NCI-H1105 (cell line): Measurements from ENCODE around the gene HIVEP3.

Experiments
- DNase-seq: peaks from one replicate; lab custom pipeline; 2025; lab: John Stamatoyannopoulos, UW

The HIVEP3 gene

DNA sequence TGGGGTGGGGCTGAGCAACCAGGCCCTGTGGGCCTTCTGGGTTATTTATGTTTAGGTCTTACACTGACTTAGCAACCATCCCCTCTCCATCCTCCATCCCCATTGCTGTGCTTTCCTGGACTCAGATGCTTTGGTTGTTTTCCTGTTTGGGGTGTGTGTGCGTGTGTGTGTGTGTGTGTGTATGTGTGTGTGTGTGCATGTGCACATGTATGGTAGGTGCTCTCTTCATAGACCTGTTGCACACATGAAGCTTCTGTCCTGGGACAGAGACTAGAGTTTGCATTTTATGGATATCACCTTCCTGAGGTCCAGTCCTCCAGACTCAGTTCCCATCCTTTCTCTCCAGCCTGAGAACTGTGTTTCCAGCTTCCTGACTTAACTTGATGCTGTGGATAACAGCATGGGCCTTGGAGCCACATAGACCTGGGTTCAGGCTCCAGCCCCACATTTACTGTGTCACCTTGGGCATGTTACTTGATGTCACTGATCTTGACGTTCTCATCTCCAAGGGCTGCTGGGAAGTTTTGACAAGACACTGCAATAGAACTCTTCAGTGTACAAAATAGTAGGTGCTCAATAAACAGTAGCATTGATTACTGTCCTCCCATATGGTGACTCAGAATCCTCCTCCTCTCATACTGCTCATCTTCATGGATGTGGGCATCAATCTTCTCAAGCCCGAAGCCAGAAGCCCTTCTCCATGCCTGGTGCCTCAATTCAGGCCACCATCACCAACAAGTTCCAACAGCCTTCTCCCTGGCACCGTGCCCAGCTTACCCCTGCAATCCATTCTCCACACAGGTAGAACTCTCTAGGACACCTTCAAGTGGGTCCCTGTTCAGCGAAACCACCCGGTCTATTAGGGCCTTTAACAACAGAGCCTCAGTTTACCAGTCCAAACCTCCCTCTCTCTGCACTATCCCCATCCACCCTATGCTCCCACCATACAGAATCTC lies 252.5 kb downstream of the HIVEP3 start:
- no peak for DNase-seq

DNA sequence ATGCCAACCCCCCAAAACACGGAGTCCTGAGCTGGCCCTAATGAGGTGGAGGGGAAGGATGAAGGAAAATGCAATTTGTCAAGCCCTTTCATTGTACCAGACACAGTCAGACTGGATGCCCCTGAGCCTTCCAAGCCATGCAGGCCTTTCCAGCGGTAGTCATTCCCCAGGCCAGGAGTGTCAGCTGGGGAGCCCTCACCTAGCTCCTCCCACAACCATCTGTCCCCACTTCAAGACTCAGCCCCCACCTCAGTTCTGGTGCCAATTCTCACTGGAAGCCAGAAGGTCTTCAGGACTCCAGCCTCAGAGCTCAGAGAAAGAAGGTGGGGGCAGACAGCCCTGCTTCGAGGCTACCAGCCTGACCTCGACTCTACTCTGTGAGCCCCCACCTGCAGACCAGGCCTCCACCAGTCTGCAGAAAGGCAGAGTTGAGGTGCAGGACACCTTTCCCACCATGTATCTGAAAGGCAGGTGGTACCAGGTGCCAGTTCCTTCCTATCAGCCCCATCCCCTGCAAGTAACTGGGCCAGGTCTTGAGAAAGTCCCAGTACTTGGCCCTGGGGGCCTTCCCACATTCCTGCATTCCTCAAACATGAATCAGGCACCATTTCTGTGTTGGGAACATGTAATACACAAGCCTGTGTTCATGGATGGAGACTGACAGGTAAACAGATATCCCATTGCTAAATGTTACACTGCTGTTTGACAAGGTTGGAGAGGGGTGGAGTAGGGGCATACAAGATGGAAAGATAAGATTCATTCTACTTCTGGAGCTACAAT lies 253.7 kb downstream of the HIVEP3 start:
- DNase-seq, result no peak

DNA sequence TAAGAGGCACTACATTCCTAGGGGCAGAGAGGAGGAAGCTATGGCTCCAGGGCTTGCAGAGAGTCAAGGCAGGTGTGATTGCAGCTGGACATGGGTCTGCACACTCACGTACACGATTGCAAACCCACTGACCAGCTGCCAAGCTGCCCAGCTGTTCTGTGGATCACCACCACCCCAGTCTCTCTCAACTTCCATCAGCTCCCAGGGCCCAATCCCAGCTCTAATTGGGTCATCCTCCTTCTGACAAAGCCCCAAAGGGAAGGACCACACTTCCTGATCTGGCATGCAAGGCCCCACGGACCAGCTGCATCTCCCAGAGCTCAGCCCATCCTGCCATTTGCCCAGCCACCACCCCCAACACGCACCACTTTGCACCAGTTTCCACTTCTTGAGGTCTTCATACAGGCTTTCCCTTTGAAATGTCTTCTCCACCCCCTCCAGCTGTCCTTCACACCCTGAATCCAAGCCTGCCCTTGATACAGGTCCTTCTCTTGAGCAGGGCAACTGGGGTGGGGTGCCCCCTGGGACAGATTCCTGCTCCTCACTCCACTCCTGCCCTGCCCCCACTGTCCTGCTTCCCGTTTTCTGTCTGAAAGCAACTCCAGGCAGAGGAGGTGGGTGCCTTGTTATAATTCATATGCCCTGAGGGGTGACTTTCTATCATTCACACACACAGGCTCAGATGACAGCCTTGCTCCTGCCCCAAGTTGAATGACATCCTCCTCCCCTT lies 254.9 kb downstream of the HIVEP3 start:
- no peak for DNase-seq

DNA sequence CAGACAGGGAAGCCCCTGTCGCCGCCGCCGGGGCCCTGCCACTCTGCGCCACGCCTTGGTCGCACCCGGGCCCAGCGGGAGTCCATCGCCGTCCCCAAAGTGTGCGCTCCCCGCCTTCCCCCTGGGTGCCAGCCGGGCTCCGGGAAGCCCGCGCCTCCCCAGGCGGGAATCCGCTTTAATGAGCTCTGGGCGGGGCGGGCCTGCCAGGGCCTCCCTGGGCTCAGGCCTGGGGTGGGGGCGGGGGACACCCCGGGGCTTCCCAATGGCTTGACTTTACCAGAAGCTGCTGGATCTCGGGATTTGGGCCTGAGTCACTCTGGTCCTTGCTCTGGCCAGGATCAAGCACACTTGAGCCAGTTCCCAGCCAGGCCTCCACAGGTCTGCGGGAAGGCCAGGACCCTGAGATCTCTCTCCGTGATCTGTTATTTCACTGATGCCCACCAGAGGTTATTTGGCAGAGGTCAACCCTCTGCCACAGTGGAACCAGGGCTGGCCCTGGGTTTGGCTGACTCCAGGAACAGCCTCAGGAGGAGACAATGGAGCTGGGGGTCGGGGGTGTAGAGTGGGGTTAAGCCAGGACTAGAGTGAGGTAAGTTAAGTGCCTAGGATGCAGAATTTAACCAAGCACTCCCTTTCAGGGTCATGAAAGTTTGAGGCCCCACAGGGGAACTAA lies 255.8 kb downstream of the HIVEP3 start:
- DNase-seq, result no peak

GRCh38 chr1:41662061-41662764 lies 256.5 kb downstream of the HIVEP3 start:
- peak; percentile 26 for DNase-seq

- DNase-seq, result peak; percentile 17
These were observed 257.2 kb downstream of the HIVEP3 start for GRCh38 chr1:41661428-41662060.

- no peak for DNase-seq
These were observed 257.9 kb downstream of the HIVEP3 start for GRCh38 chr1:41660570-41661427.

GRCh38 chr1:41659903-41660302 lies 258.8 kb downstream of the HIVEP3 start:
- no peak for DNase-seq

DNA sequence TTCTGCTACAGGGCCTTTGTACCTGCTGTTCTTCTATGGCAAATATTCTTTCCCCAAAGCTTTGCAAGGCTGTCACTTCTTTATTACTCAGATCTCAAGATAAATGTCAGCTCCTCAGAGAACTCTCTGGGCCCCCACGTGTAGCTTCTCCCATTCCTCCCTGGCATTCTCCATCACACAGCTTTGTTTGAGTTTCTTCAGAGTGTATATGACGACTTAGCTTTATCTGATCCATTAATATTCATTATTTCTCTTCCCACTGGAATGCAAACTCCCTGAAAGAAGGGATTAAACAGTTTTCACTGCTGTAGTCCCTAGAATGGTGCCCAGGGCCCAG lies 259.6 kb downstream of the HIVEP3 start:
- no peak for DNase-seq

DNA sequence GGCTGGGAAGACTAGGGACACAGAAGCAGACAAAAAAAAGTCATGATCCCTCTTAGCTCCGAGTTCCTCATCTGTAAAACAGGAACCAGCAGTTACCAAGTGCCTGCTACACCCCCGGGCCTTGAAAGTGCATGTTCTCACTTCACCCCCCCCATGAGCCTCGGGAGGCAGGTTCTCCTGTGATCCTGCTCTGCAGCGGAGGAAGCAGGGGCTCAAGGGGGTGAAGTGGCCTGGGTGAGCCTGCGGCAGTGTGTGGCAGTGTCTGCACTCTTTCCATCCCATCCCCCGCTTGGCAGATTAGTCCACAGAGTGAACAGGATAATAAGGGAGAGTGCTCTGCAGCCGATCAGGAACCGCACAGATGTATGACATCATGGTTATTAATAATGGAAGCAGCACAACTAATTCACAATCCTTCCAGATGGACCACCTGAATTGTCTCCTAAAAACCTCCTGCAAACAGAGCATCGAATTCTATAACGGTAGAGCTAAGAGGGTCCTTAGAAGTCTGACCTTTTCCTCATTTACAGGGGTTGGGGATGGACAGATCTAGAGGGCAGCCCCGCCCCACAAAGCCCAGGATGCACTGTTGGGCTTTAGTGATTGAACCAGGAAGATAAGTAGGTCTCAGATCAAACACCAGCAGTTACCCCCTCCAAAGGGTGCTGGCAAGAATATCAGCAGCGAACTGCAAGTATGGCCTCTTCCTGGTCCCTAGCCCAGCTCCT lies 260.1 kb downstream of the HIVEP3 start:
- DNase-seq, result no peak

DNA sequence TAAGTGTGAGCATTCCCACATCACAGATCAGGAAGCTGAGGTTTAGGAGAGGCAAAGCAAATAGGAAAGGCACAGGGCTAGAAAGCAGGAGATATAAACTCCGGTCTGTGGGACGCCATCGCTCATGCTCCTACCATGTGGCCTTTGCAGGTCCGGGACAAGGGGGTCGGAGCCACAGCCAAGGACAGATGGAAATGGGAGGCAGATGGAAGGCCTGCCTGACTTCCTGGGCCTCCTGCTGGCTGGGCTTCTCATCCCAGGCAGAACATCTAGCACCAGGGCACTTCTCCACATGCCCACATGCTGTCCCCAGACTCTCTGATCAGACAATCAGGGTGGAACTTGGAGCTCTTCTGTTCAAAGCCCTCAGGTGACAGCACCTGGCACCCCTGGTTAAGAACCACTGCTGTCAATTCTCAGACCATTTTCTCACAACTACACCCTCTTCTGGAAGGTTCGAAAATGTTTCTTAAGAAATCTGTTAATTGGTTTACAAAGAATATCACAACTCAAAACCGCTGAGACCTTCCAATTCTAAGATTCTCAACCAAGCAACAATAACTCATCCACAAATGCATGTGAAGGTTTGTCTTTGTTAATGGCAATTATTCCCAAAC lies 260.9 kb downstream of the HIVEP3 start:
- no peak for DNase-seq

GRCh38 chr1:41656825-41657500 lies 261.8 kb downstream of the HIVEP3 start:
- no peak for DNase-seq

DNA sequence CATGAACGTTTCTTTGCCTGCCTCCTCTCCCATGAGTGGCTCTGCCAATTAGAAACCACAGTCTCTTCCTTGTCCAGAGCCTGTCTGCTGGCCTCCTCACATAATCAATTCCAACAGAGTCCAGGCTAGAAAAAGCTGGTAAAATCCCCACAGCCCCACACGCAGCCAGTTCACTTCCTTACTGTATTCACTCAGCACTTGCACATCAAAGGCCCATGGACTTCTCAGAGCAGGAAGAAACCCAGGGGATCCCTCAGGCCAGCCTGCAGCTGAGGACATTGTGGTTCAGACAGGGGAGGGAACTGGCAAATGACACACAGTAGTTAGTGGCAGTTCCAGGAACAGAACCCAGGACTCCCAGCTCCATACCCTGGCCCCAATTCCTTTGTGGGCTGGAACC lies 262.7 kb downstream of the HIVEP3 start:
- no peak for DNase-seq

DNA sequence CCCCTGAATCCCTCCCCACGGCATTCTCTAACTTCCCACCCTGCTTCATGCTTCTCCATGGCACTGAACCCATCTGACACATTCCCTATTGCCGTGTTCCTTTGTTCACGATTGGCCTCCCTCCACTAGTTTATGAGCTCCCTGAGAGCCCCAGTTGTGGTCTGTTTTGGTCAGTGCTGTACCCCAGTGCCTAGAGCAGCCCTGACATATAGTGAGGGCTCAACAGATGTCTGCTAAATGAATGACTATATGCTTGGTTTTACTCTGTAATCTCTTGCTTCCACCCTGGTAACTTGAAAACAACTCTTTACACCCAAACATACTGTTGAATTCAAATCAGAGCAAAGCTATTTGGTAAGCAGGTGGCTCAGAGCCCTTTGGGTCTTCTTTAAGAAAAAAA lies 263.1 kb downstream of the HIVEP3 start:
- DNase-seq, result no peak

DNA sequence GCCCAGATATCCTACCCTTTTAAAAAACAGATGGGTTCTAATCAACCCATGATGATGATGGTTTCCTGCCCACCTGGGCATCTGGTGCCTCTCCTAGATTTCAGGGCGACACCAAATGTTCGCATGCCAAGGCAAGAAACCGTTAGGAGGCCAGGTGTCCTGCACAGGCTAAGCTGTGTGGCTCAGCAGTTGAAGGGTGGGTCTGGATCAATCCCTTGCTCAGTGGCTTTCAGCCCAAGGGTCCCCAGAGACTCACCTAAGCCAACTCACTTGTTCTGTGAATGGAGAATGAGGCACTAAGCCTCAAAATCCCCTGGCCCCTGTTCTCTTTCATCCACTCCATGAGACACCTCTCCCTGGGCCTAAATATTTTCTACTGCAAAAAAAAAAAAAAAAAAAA lies 265.1 kb downstream of the HIVEP3 start:
- no peak for DNase-seq

GRCh38 chr1:41652384-41653265 lies 266.1 kb downstream of the HIVEP3 start:
- DNase-seq, result no peak
